Ishikawa (cell line): ENCODE results near the gene IL2RG.

Experiments
- CEBPB ChIP-seq: IDR thresholded peaks from 2 replicates; pipeline ENCODE4 v1.6.1; 2012
- CREB1 ChIP-seq: IDR thresholded peaks from 2 replicates; pipeline ENCODE4 v1.6.1; 2012; ENCODE audit warnings: low read depth
- EGR1 ChIP-seq: IDR thresholded peaks from 2 replicates; pipeline ENCODE4 v1.6.1; 2012
- EP300 ChIP-seq: IDR thresholded peaks from 2 replicates; pipeline ENCODE4 v1.6.1; 2012; ENCODE audit warnings: borderline replicate concordance
- FOXM1 ChIP-seq: IDR thresholded peaks from 2 replicates; pipeline ENCODE4 v1.6.1; 2012; ENCODE audit warnings: low read depth, borderline replicate concordance
- MAX ChIP-seq: IDR thresholded peaks from 2 replicates; pipeline ENCODE4 v1.6.1; 2012
- NFIC ChIP-seq: IDR thresholded peaks from 2 replicates; pipeline ENCODE4 v1.6.1; 2012
- RAD21 ChIP-seq: IDR thresholded peaks from 2 replicates; pipeline ENCODE4 v1.6.1; 2012; ENCODE audit warnings: low read depth
- REST ChIP-seq: IDR thresholded peaks from 2 replicates; pipeline ENCODE4 v1.6.1; 2012; ENCODE audit warnings: low read depth, mild to moderate bottlenecking
- TAF1 ChIP-seq: IDR thresholded peaks from 2 replicates; pipeline ENCODE4 v1.6.1; 2012; ENCODE audit warnings: low read depth, mild to moderate bottlenecking
- TCF12 ChIP-seq: IDR thresholded peaks from 2 replicates; pipeline ENCODE4 v1.6.1; 2012; ENCODE audit warnings: low read depth
- TEAD4 ChIP-seq: IDR thresholded peaks from 2 replicates; pipeline ENCODE4 v1.6.1; 2012
- USF1 ChIP-seq: IDR thresholded peaks from 2 replicates; pipeline ENCODE4 v1.6.1; 2012
- YY1 ChIP-seq: IDR thresholded peaks from 2 replicates; pipeline ENCODE4 v1.6.1; 2012; ENCODE audit warnings: low read depth
- ZBTB7A ChIP-seq: IDR thresholded peaks from 2 replicates; pipeline ENCODE4 v1.6.1; 2012; ENCODE audit warnings: low read depth

IL2RG gene

GRCh38 chrX:71085900-71086299 is 25.5 kb downstream of the IL2RG start:
- no peak for TF ChIP-seq USF1
- no peak for TF ChIP-seq CREB1
- TF ChIP-seq EGR1 = no peak
- TF ChIP-seq TEAD4 = no peak
- TF ChIP-seq TAF1 = no peak
- TF ChIP-seq REST = no peak
- no peak for TF ChIP-seq TCF12
- no peak for TF ChIP-seq MAX
- no peak for TF ChIP-seq CEBPB
- TF ChIP-seq RAD21 = no peak
- no peak for TF ChIP-seq NFIC
- TF ChIP-seq FOXM1 = no peak

- TF ChIP-seq MAX = no peak
- TF ChIP-seq EP300 = no peak
- no peak for TF ChIP-seq USF1
- TF ChIP-seq REST = no peak
- no peak for TF ChIP-seq TAF1
- TF ChIP-seq RAD21 = no peak
- no peak for TF ChIP-seq ZBTB7A
- no peak for TF ChIP-seq TCF12
- TF ChIP-seq CREB1 = no peak
- no peak for TF ChIP-seq CEBPB
- TF ChIP-seq YY1 = no peak
- TF ChIP-seq EGR1 = no peak
- TF ChIP-seq NFIC = no peak
- TF ChIP-seq FOXM1 = no peak
- TF ChIP-seq TEAD4 = no peak
These were observed 28.6 kb downstream of the IL2RG start for GRCh38 chrX:71082822-71083221.

- no peak for TF ChIP-seq TCF12
- no peak for TF ChIP-seq USF1
- no peak for TF ChIP-seq ZBTB7A
- no peak for TF ChIP-seq EGR1
- TF ChIP-seq TEAD4 = no peak
- no peak for TF ChIP-seq TAF1
- no peak for TF ChIP-seq MAX
- TF ChIP-seq CREB1 = no peak
- TF ChIP-seq CEBPB = no peak
- TF ChIP-seq NFIC = no peak
- no peak for TF ChIP-seq RAD21
- no peak for TF ChIP-seq YY1
- no peak for TF ChIP-seq REST
- TF ChIP-seq FOXM1 = no peak
- TF ChIP-seq EP300 = no peak
These were observed 29.2 kb downstream of the IL2RG start for GRCh38 chrX:71082124-71082647.
